GM12878 (cell line): ENCODE results near the gene NONO. TPM values are rescaled to one million over a fixed set of nuclear protein-coding genes. Genes with fewer than 3 reads are reported as not detected.

Experiments
- ATAC-seq: fragments of 200-7000 bp; cut with Tn5 transposase; 3 replicates; pipeline ENCODE4 v1.9.1; 2020; ENCODE audit warnings: mild to moderate bottlenecking, moderate library complexity
- BruUV-seq: library from RNA; stranded (reverse); fragments of 400-500 nt; replicated peaks from 2 replicates; lab custom pipeline; 2021; lab: Mats Ljungman, UMichigan
- CTCF ChIA-PET: fragments of 300-600 bp; sonication (Branson Sonifier 250); formaldehyde crosslinking; extraction: SDS; loops from one replicate; lab custom pipeline; 2021; ENCODE audit warnings: inconsistent platforms; lab: Yijun Ruan, JAX
- POLR2A ChIA-PET: fragments of 350-600 bp; formaldehyde crosslinking; extraction: SDS; loops from one replicate; lab custom pipeline; 2021; ENCODE audit warnings: inconsistent platforms; lab: Charles Lee
- RAD21 ChIA-PET: fragments of 300-600 bp; sonication (Branson Sonifier 250); formaldehyde crosslinking; loops from one replicate; lab custom pipeline; 2023; ENCODE audit warnings: antibody characterized with exemption; ENCODE audit not compliant: unreplicated experiment; lab: Charles Lee
- SMC1A ChIA-PET: fragments of 300-600 bp; sonication (Branson Sonifier 250); formaldehyde crosslinking; loops from one replicate; lab custom pipeline; 2023; ENCODE audit not compliant: unreplicated experiment, uncharacterized antibody; lab: Charles Lee
- DNase-seq: peaks from one replicate; pipeline ENCODE4 v3.0.0-alpha.2; 2011; ENCODE audit warnings: low read depth, low spot score
- FAIRE-seq: peaks from 3 replicates; lab custom pipeline; 2011; peaks lifted over from hg19 to GRCh38; lab: Jason Lieb, UNC
- H2AFZ ChIP-seq: 2 replicates; pipeline ENCODE4 v1.6.0; 2011; ENCODE audit warnings: low read depth, low read length, control low read depth; ENCODE audit not compliant: control insufficient read depth
- H3K27ac ChIP-seq: 2 replicates; pipeline ENCODE4 v1.5.1; 2011; ENCODE audit warnings: control low read depth; ENCODE audit not compliant: control insufficient read depth, insufficient read depth
- H3K27me3 ChIP-seq, 2 experiments: replicated peaks in 1 of 2; 2 replicates each; pipeline versions ENCODE4 v1.6.0 to v1.6.1; 2011; ENCODE audit warnings: low read length in 1 of 2; ENCODE audit not compliant: control insufficient read depth in 2 of 2, insufficient read depth in 2 of 2
- H3K36me3 ChIP-seq, 2 experiments: 2 replicates each; pipeline ENCODE4 v1.5.1; 2011; ENCODE audit warnings: low read length in 1 of 2; ENCODE audit not compliant: control insufficient read depth in 2 of 2, insufficient read depth in 2 of 2
- H3K4me1 ChIP-seq: 2 replicates; pipeline ENCODE4 v1.6.1; 2011; ENCODE audit warnings: mild to moderate bottlenecking, low read length, moderate library complexity, mixed read lengths; ENCODE audit not compliant: control insufficient read depth, insufficient read depth
- H3K4me2 ChIP-seq: 2 replicates; pipeline ENCODE4 v1.6.0; 2011; ENCODE audit warnings: control low read depth; ENCODE audit not compliant: control insufficient read depth, insufficient read depth
- H3K4me3 ChIP-seq: fragments of 200-600 bp; sonication (generic); 2 replicates; pipeline ENCODE4 v1.5.1; 2016
- H3K79me2 ChIP-seq: 2 replicates; pipeline ENCODE4 v1.6.0; 2011; ENCODE audit warnings: low read length; ENCODE audit not compliant: control insufficient read depth, insufficient read depth
- H3K9ac ChIP-seq: 2 replicates; pipeline ENCODE4 v1.8.0; 2011; ENCODE audit warnings: low read length, control low read depth, mixed read lengths; ENCODE audit not compliant: control insufficient read depth, insufficient read depth
- H3K9me3 ChIP-seq: replicated peaks from 3 replicates; pipeline ENCODE4 v1.5.1; 2011; ENCODE audit warnings: mild to moderate bottlenecking, low read length; ENCODE audit not compliant: control insufficient read depth, insufficient read depth
- H4K20me1 ChIP-seq: 2 replicates; pipeline ENCODE4 v1.6.0; 2011; ENCODE audit not compliant: control insufficient read depth, insufficient read depth
- CHD4 ChIP-seq: fragments of 200-600 bp; sonication (generic); IDR thresholded peaks from 2 replicates; pipeline ENCODE4 v1.6.1; 2016; ENCODE audit warnings: mild to moderate bottlenecking
- EZH2 ChIP-seq: IDR thresholded peaks from 2 replicates; pipeline ENCODE4 v1.6.1; 2012; ENCODE audit warnings: low read depth, mild to moderate bottlenecking, control low read depth, inconsistent platforms, low read length, borderline replicate concordance; ENCODE audit not compliant: control insufficient read depth
- IRF4 ChIP-seq: IDR thresholded peaks from 2 replicates; pipeline ENCODE4 v1.6.1; 2011; ENCODE audit warnings: low read depth, low read length
- NFXL1 ChIP-seq: fragments of 450-650 bp; IDR thresholded peaks from 2 replicates; pipeline ENCODE4 v1.6.1; 2017; ENCODE audit warnings: antibody characterized with exemption, mild to moderate bottlenecking, borderline replicate concordance
- NR2F1 ChIP-seq: fragments of 450-650 bp; conservative IDR thresholded peaks from 2 replicates; pipeline ENCODE4 v1.6.1; 2017; ENCODE audit warnings: mild to moderate bottlenecking
- RB1 ChIP-seq: fragments of 450-650 bp; formaldehyde crosslinking; IDR thresholded peaks from 2 replicates; pipeline ENCODE4 v1.6.1; 2017; ENCODE audit warnings: mild to moderate bottlenecking, borderline replicate concordance
- RUNX3 ChIP-seq: IDR thresholded peaks from 2 replicates; pipeline ENCODE4 v1.6.1; 2012; ENCODE audit warnings: low read length, inconsistent platforms
- SMAD1 ChIP-seq: fragments of 450-650 bp; IDR thresholded peaks from 2 replicates; pipeline ENCODE4 v1.6.1; 2018; ENCODE audit warnings: mild to moderate bottlenecking, low read depth; ENCODE audit not compliant: partially characterized antibody
- SP1 ChIP-seq: IDR thresholded peaks from one replicate; pipeline ENCODE4 v1.6.1; 2011; ENCODE audit warnings: low read depth, low read length
- TCF12 ChIP-seq: IDR thresholded peaks from 2 replicates; pipeline ENCODE4 v1.6.1; 2011; ENCODE audit warnings: low read depth, mild to moderate bottlenecking, low read length
- USF2 ChIP-seq: IDR thresholded peaks from 2 replicates; pipeline ENCODE4 v1.6.1; 2011; ENCODE audit warnings: low read depth, low read length, improper control_type of control experiment, borderline replicate concordance
- YY1 ChIP-seq: IDR thresholded peaks from 2 replicates; pipeline ENCODE4 v1.6.1; 2011; ENCODE audit warnings: low read depth, mild to moderate bottlenecking, low read length
- ZBTB4 ChIP-seq: fragments of 450-650 bp; formaldehyde crosslinking; IDR thresholded peaks from 2 replicates; pipeline ENCODE4 v1.4.0; 2022; ENCODE audit warnings: mild to moderate bottlenecking, moderate library complexity
- ZNF207 ChIP-seq: fragments of 450-650 bp; IDR thresholded peaks from 2 replicates; pipeline ENCODE4 v1.6.1; 2014; ENCODE audit warnings: antibody characterized with exemption, mild to moderate bottlenecking, borderline replicate concordance
- ZNF217 ChIP-seq: fragments of 450-650 bp; IDR thresholded peaks from 2 replicates; pipeline ENCODE4 v1.6.1; 2017; ENCODE audit warnings: antibody characterized with exemption, mild to moderate bottlenecking
- ZNF622 ChIP-seq: fragments of 450-650 bp; IDR thresholded peaks from 2 replicates; pipeline ENCODE4 v1.6.1; 2017; ENCODE audit warnings: mild to moderate bottlenecking, inconsistent platforms
- ZSCAN29 ChIP-seq: fragments of 450-650 bp; IDR thresholded peaks from 2 replicates; pipeline ENCODE4 v1.6.1; 2017; ENCODE audit warnings: mild to moderate bottlenecking, moderate library complexity
- WGBS: methylation state at CpG from one replicate; pipeline ENCODE4 v1.1.6; 2016; ENCODE audit warnings: low lambda C conversion rate; ENCODE audit not compliant: insufficient replicate concordance, insufficient coverage; ENCODE audit errors: missing lambda C conversion rate; 5-methylcytosine and 5-hydroxymethylcytosine counted together
- in situ Hi-C: fragments of 300-500 bp; cut with MboI; formaldehyde crosslinking; loops from 9 replicates; pipeline ENCODE4 v1.14.3; 2018; ENCODE audit warnings: mixed read lengths
- intact Hi-C: fragments of 100-400 bp; cut with micrococcal nuclease; formaldehyde crosslinking; loops from one replicate; pipeline ENCODE4 v1.14.2; 2022; ENCODE audit not compliant: unreplicated experiment
- polyA plus RNA-seq, 11 experiments: library from polyadenylated mRNA; depleted of rRNA in 4 of 11; unstranded in 6 of 11; stranded (reverse) in 5 of 11; fragments of >200 nt; fragmentation: Nextera tagmentation in 4 of 11; fragmentation: Illumina TruSeq in 1 of 11; extraction: Ambion mirVana in 4 of 11; extraction: Trizol in 1 of 11; gene quantifications; 1 replicate in 1 of 11; 2 replicates in 10 of 11; pipeline versions ENCODE4 v1.2.1 to v1.2.3, GENCODE V29; 2011 to 2016; ENCODE audit warnings: inconsistent platforms in 2 of 11, missing spikeins in 2 of 11, low read depth in 1 of 11
- total RNA-seq, 4 experiments: library from RNA; depleted of rRNA in 3 of 4; stranded (reverse); fragments of >200 nt in 3 of 4; fragmentation: Illumina TruSeq in 1 of 4; extraction: Trizol in 1 of 4; gene quantifications; 2 replicates each; pipeline versions ENCODE4 v1.2.1 to v1.2.3, GENCODE V29; 2013 to 2021

NONO gene
- total and polyA plus RNA-seq, 10 of the 15 experiments (the other 5 are each of a cell fraction or from before 2014, with no cell fraction given): 206 to 505 (median 373) TPM

GRCh38 chrX:71254092-71254963 is 29.1 kb upstream of the NONO start, which contains the start of gene ZMYM3:
Gene ZMYM3, minus strand, starts transcription at chrX:71254140. Its CDS starts 885 bp downstream, at chrX:71253255.
- ChIA-PET SMC1A (interaction anchor here (1.0 to 1.2 kb wide), 2 partner anchors 29 to 112 kb away, joined by 3 to 8 read pairs; partner anchors contain the start of genes NONO and TAF1), POLR2A (interaction anchor here (0.6 to 2.4 kb wide), 9 partner anchors 9 to 375 kb away, joined by 3 to 18 read pairs (median 4); partner anchors contain the start of gene NONO), CTCF (interaction anchor here (0.6 to 1.7 kb wide), 6 partner anchors 12 to 278 kb away, joined by 3 to 11 read pairs (median 3); partner anchors contain the start of genes NONO and TAF1), RAD21 (interaction anchor here (0.6 to 1.7 kb wide), 4 partner anchors 29 to 124 kb away, joined by 3 to 6 read pairs (median 4); partner anchors contain the start of genes NONO and TAF1)
- Histone ChIP-seq H3K4me1 (peaks cover 6% of the 10 kb centered on the region; the same call in 1 of the 2 replicates), H3K27ac (peak within 1 kb of the TSS; percentile 72), H3K36me3 (peaks cover 0 to 5% of the 10 kb centered on the region in 2 experiments; a peak in 1 of 4 replicates), H3K4me3 (peak within 1 kb of the TSS; percentile 89), H3K79me2 (peaks cover 13% of the 10 kb centered on the region), H3K9ac (peak within 1 kb of the TSS; percentile 64), H2AFZ (peak within 1 kb of the TSS; percentile 80), H3K4me2 (peak within 1 kb of the TSS; percentile 74), H3K27me3 (no peaks in the 10 kb centered on the region), H4K20me1 (no peaks in the 10 kb centered on the region), H3K9me3 (no peaks in the 10 kb centered on the region)
- intact Hi-C loops (loop anchor here (1.0 to 5.0 kb wide), 3 partner anchors 29 to 72 kb away; partner anchors contain the start of gene NONO), in situ Hi-C loops (no loop called here)
- BruUV-seq: no TSS peak
- DNase-seq: peak; percentile 24
- peak; percentile 93 for ATAC-seq
- no peak for FAIRE-seq
- 34% methylated on average over 41 of the region's 54 CpGs for WGBS
- TF ChIP-seq ZNF207 (peak; percentile 65; the same call in 1 of the 2 replicates), USF2 (peak; percentile 10; the same call in 1 of the 2 replicates), RB1 (no peak), SP1 (peak; percentile 74), ZSCAN29 (no peak), NR2F1 (no peak), CHD4 (no peak), SMAD1 (no peak), NFXL1 (no peak), ZNF622 (no peak), TCF12 (0 out of 2 replicates have a peak, but pooled peaks have one; percentile 16), ZBTB4 (no peak), RUNX3 (no peak), IRF4 (no peak), EZH2 (no peak), YY1 (no peak), ZNF217 (no peak)
